HG02759 (cell line): Measurements from ENCODE around the gene NEDD8.

Experiments used
- ATAC-seq: cut with Tn5 transposase; IDR thresholded peaks from one replicate; pipeline ENCODE4 v1.9.1; 2021; ENCODE audit warnings: mild to moderate bottlenecking, moderate library complexity; ENCODE audit not compliant: unreplicated experiment

Gene NEDD8

GRCh38 chr14:24232121-24232644, at the start of gene NEDD8:
NEDD8 (minus strand) TSS chr14:24232367; CDS start chr14:24232267, 100 bp downstream.
- ATAC-seq: peak; percentile 80

GRCh38 chr14:24281636-24282035, 49.5 kb upstream of the NEDD8 start:
- ATAC-seq: no peak

GRCh38 chr14:24280797-24281460, 48.8 kb upstream of the NEDD8 start:
- no peak for ATAC-seq

- ATAC-seq: peak; percentile 82
These were observed 47.4 kb upstream of the NEDD8 start for GRCh38 chr14:24279301-24280186.

GRCh38 chr14:24278424-24278823, 46.3 kb upstream of the NEDD8 start:
- ATAC-seq: no peak

GRCh38 chr14:24277606-24278321, 45.6 kb upstream of the NEDD8 start:
- ATAC-seq: no peak

GRCh38 chr14:24277071-24277470, 44.9 kb upstream of the NEDD8 start:
- ATAC-seq: no peak

- peak; percentile 34 for ATAC-seq
These were observed 42.0 kb upstream of the NEDD8 start for GRCh38 chr14:24274101-24274543.

- no peak for ATAC-seq
These were observed 41.3 kb upstream of the NEDD8 start for GRCh38 chr14:24273422-24273998.

GRCh38 chr14:24272467-24272866, 40.3 kb upstream of the NEDD8 start:
- no peak for ATAC-seq

GRCh38 chr14:24271834-24272263, 39.7 kb upstream of the NEDD8 start:
- no peak for ATAC-seq

GRCh38 chr14:24271134-24271833, 39.1 kb upstream of the NEDD8 start, which contains the start of gene RABGGTA:
RABGGTA (minus strand) TSS chr14:24271597; CDS start chr14:24271115, 482 bp downstream.
- ATAC-seq: peak; percentile 90

- ATAC-seq: no peak
These were observed 38.5 kb upstream of the NEDD8 start for GRCh38 chr14:24270537-24271133.

- no peak for ATAC-seq
These were observed 37.9 kb upstream of the NEDD8 start for GRCh38 chr14:24269910-24270536.

- no peak for ATAC-seq
These were observed 37.2 kb upstream of the NEDD8 start for GRCh38 chr14:24269368-24269767.

- no peak for ATAC-seq
These were observed 36.1 kb upstream of the NEDD8 start for GRCh38 chr14:24268225-24268624.

- ATAC-seq: no peak
These were observed 35.3 kb upstream of the NEDD8 start for GRCh38 chr14:24267516-24267915.

GRCh38 chr14:24266344-24267244, 34.4 kb upstream of the NEDD8 start:
- ATAC-seq: no peak
